Progenitor cell of endocrine pancreas (in vitro differentiated cells): ENCODE measurements around the gene GEMIN8. TPM values are rescaled to one million over a fixed set of nuclear protein-coding genes. Genes with fewer than 3 reads are reported as not detected.

Experiments
- DNase-seq: peaks from one replicate; pipeline ENCODE4 v3.0.0; 2021; ENCODE audit warnings: low spot score; ENCODE audit not compliant: unreplicated experiment
- H3K27ac Mint-ChIP-seq: 2 replicates; pipeline ENCODE4 v1.8.0; 2021; ENCODE audit warnings: mild to moderate bottlenecking, moderate library complexity, mixed read lengths
- H3K27me3 Mint-ChIP-seq: 2 replicates; pipeline ENCODE4 v1.8.0; 2021; ENCODE audit warnings: mixed read lengths
- H3K36me3 Mint-ChIP-seq: 2 replicates; pipeline ENCODE4 v1.8.0; 2022; ENCODE audit warnings: mixed read lengths; ENCODE audit not compliant: insufficient read depth
- H3K4me1 Mint-ChIP-seq: 2 replicates; pipeline ENCODE4 v1.8.0; 2021; ENCODE audit warnings: low read depth, mixed read lengths
- H3K4me3 Mint-ChIP-seq: 2 replicates; pipeline ENCODE4 v1.8.0; 2021; ENCODE audit warnings: low read depth, mild to moderate bottlenecking, moderate library complexity, mixed read lengths
- H3K9me3 Mint-ChIP-seq: 2 replicates; pipeline ENCODE4 v1.8.0; 2021; ENCODE audit warnings: low read depth, mixed read lengths
- CTCF ChIP-seq: fragments of 200-600 bp; sonication (generic); IDR thresholded peaks from one replicate; pipeline ENCODE4 v1.5.0; 2021; ENCODE audit warnings: antibody characterized with exemption, mild to moderate bottlenecking; ENCODE audit not compliant: unreplicated experiment
- total RNA-seq: library from RNA; stranded (reverse); gene quantifications from 2 replicates; pipeline ENCODE4 v1.2.1, GENCODE V29; 2021

GEMIN8 gene
- total RNA-seq, 1 donor from 2014 or later, result 25.4 TPM

DNA sequence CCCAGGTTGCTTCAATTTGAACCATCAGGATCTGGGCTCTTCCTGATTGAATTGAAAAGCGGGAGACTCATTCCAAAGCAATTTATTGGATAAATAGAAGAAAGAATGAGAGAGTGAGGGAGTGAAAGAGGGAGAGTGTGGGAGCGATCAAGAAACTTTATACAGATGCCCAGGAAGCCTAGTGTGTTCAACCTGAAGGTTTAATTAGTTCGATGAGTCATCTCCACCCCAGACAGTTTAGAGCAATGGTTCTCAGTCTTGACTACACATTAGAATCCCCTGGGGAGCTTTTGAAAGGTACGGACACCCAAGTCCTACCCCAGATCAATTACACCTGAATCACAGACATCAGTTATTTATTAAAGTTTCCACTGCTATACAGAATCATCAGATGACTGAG is 61.5 kb downstream of the GEMIN8 start:
- Mint-ChIP-seq H3K4me1 (no peaks in the 10 kb centered on the region), H3K27ac (no peak overlapping the region), H3K36me3 (no peaks in the 10 kb centered on the region), H3K9me3 (peaks cover 10% of the 10 kb centered on the region), H3K27me3 (no peaks in the 10 kb centered on the region), H3K4me3 (no peak overlapping the region)
- DNase-seq, result no peak
- TF ChIP-seq CTCF, result no peak

- Mint-ChIP-seq H3K27me3 (no peaks in the 10 kb centered on the region), H3K27ac (no peak overlapping the region), H3K4me1 (no peaks in the 10 kb centered on the region), H3K9me3 (peaks cover 9% of the 10 kb centered on the region), H3K36me3 (no peaks in the 10 kb centered on the region), H3K4me3 (no peak overlapping the region)
- DNase-seq, result no peak
- no peak for TF ChIP-seq CTCF
These were observed 62.1 kb downstream of the GEMIN8 start for GRCh38 chrX:13967636-13968035.

DNA sequence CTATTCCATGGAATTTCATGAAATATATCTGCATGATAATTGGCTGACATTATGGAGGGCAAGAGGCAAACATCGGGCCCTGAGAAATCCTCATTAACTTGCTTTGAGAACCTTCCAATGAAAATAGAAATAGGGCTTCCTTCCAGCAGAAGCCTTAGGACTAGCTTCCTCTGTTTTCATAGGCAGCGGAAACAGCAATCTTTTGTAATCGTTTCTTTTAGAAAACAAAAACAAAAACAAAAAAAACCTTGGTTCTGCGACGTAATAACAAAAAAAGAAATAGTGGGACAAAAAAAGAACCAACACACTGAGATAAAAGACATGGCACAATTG is 62.9 kb downstream of the GEMIN8 start:
- Mint-ChIP-seq H3K4me1 (no peaks in the 10 kb centered on the region), H3K27me3 (no peaks in the 10 kb centered on the region), H3K36me3 (no peaks in the 10 kb centered on the region), H3K9me3 (peaks cover 6% of the 10 kb centered on the region), H3K4me3 (no peak overlapping the region), H3K27ac (no peak overlapping the region)
- DNase-seq, result no peak
- TF ChIP-seq CTCF, result no peak

DNA sequence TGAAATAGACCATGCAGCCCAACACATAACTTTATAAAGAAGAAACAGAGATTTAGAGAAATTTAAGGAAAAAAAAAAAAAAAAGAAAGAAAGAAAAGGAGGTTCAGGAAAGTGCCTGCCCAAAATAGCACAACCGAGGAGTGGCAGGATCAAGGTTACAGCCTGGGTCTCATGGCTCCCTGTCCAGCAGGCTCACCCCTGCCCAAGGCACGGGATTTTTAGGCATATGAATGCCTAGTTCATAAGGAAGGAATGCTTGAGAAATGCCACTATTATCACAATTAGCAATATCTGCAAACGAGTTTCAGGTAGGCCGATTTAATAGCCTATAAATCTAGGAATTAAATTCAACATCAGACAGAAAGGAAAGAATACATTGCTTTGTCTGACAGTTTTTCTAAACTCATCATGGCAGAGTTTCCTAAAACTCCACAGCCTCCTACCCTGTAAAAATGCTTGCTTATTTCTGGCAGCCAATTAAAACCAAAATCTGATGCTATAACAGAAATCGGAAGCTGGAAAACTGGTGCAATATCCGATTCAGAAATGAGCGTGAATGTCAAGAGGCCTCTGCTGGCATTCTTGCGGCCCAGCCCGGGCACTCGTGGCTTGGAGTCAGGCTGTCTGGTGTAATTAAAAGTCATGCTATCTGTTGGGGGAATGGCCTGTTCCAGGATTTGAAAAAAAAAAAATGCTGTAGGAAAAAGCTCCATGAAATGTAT is 63.5 kb downstream of the GEMIN8 start:
- Mint-ChIP-seq H3K9me3 (peaks cover 3% of the 10 kb centered on the region), H3K27me3 (no peaks in the 10 kb centered on the region), H3K4me1 (no peaks in the 10 kb centered on the region), H3K27ac (no peak overlapping the region), H3K4me3 (no peak overlapping the region), H3K36me3 (no peaks in the 10 kb centered on the region)
- no peak for TF ChIP-seq CTCF
- no peak for DNase-seq

DNA sequence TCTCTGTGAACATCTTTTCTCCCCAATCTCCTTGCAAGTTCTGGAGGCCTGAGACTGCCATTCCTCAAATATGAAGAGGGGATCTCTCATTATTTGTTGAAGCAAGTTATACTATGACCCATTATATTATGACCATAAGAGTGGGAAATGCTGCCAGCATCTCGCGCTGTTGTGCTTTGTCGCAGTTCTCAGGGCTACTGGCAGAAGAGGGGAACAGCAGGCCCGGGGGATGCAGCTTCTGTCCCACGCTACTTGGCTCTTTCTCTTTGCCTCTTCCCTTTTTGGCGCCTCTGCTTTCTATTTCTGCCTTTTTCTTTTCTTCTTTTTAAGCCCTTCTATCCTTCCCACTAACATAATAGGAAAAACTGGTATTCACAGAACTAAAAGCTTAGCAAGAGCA is 64.2 kb downstream of the GEMIN8 start:
- Mint-ChIP-seq H3K4me3 (no peak overlapping the region), H3K27ac (no peak overlapping the region), H3K36me3 (no peaks in the 10 kb centered on the region), H3K9me3 (peaks cover 5% of the 10 kb centered on the region), H3K27me3 (no peaks in the 10 kb centered on the region), H3K4me1 (no peaks in the 10 kb centered on the region)
- no peak for TF ChIP-seq CTCF
- DNase-seq, result no peak
